Measurements from ENCODE around the gene VTI1A. TPM values are rescaled to one million over a fixed set of nuclear protein-coding genes. Genes with fewer than 3 reads are reported as not detected.
A peak's percentile ranks its signal among the peaks of the same experiment; 100 is the strongest.

The VTI1A gene
- total and polyA plus RNA-seq, 7 experiments from 2014 or later = 21.7 to 56.8 (median 40.8) TPM

- POLR2A ChIA-PET = interaction anchor here (0.7 to 0.9 kb wide), 2 partner anchors 25 to 288 kb away, joined by 3 to 4 read pairs; partner anchors contain the start of genes GPAM and VTI1A
- Histone ChIP-seq H3K27ac (ENCODE audit: low read depth, low read length) (no peak overlapping the region), H3K36me3 (ENCODE audit: control insufficient read depth in 2 of 3, insufficient read depth in 3 of 3, low read length in 3 of 3) (peaks cover 0 to 4% (median 0%) of the 10 kb centered on the region in 3 experiments), H3K9me3 (ENCODE audit: control insufficient read depth in 2 of 3, low read length in 3 of 3) (no peaks in the 10 kb centered on the region), H3K4me1 (ENCODE audit: control insufficient read depth in 2 of 2, insufficient read depth in 2 of 2, low read length in 2 of 2) (no peaks in the 10 kb centered on the region), H3K4me3 (ENCODE audit: low read length) (no peak overlapping the region), H3K27me3 (ENCODE audit: control insufficient read depth in 2 of 2, insufficient read depth in 2 of 2, low read length in 2 of 2) (no peaks in the 10 kb centered on the region)
- H3K4me1 Mint-ChIP-seq = peaks cover 4 to 27% (median 11%) of the 10 kb centered on the region in 7 donors
- H3K4me3 Mint-ChIP-seq = no peak overlapping the region
- peaks cover 0 to 14% (median 6%) of the 10 kb centered on the region in 5 donors for H3K36me3 Mint-ChIP-seq
- H3K27ac Mint-ChIP-seq = peak overlapping the region in 2 of 9 donors; percentile 3 to 56
- DNase-seq (peak in 6 of 9 donors; percentile 8 to 50 (median 34)), ATAC-seq (peak; percentile 82)
- H3K9me3 Mint-ChIP-seq = no peaks in the 10 kb centered on the region
- CTCF ChIA-PET = interaction anchor here (0.6 to 1.4 kb wide), 14 partner anchors 8 to 357 kb away, joined by 3 to 5 read pairs (median 3); partner anchors contain the start of gene GPAM
- H3K27me3 Mint-ChIP-seq = no peaks in the 10 kb centered on the region
- intact Hi-C loops (cut with micrococcal nuclease) = loop anchor here (2.0 to 10.0 kb wide), 8 partner anchors 25 to 1093 kb away; partner anchors contain the start of genes VTI1A (in 1 of the 2) and ZDHHC6 (in 1 of the 2)
These were observed 25.0 kb downstream of the VTI1A start for GRCh38 chr10:112471878-112472487.

GRCh38 chr10:112475575-112476218 lies 28.7 kb downstream of the VTI1A start:
- POLR2A ChIA-PET = no interaction called here
- no peak overlapping the region for H3K27ac ChIP-seq (ENCODE audit: low read depth, low read length)
- no peak overlapping the region for H3K27ac Mint-ChIP-seq
- H3K4me1 Mint-ChIP-seq = peaks cover 4 to 27% (median 14%) of the 10 kb centered on the region in 7 donors
- no peak overlapping the region for H3K4me3 Mint-ChIP-seq
- no peaks in the 10 kb centered on the region for H3K9me3 ChIP-seq (ENCODE audit: control insufficient read depth in 2 of 3, low read length in 3 of 3)
- H3K36me3 ChIP-seq (ENCODE audit: control insufficient read depth in 2 of 3, insufficient read depth in 3 of 3, low read length in 3 of 3) = no peaks in the 10 kb centered on the region
- no peak for ATAC-seq
- no peaks in the 10 kb centered on the region for H3K9me3 Mint-ChIP-seq
- H3K4me3 ChIP-seq (ENCODE audit: low read length) = no peak overlapping the region
- no peaks in the 10 kb centered on the region for H3K27me3 ChIP-seq (ENCODE audit: control insufficient read depth in 2 of 2, insufficient read depth in 2 of 2, low read length in 2 of 2)
- peak in 1 of 9 donors; percentile 5 for DNase-seq
- no peaks in the 10 kb centered on the region for H3K27me3 Mint-ChIP-seq
- intact Hi-C loops (cut with micrococcal nuclease) = loop anchor here (5.0 to 10.0 kb wide), 4 partner anchors 632 to 1089 kb away; no protein-coding TSS in a partner anchor
- no peaks in the 10 kb centered on the region for H3K4me1 ChIP-seq (ENCODE audit: control insufficient read depth in 2 of 2, insufficient read depth in 2 of 2, low read length in 2 of 2)
- CTCF ChIA-PET = interaction anchor here (0.6 to 2.1 kb wide), 8 partner anchors 13 to 912 kb away, joined by 3 to 7 read pairs (median 4); no protein-coding TSS in a partner anchor
- H3K36me3 Mint-ChIP-seq = peaks cover 0 to 6% (median 0%) of the 10 kb centered on the region in 5 donors

GRCh38 chr10:112481602-112482001 lies 34.6 kb downstream of the VTI1A start:
- Mint-ChIP-seq H3K9me3 (no peaks in the 10 kb centered on the region), H3K4me3 (no peak overlapping the region), H3K27me3 (no peaks in the 10 kb centered on the region), H3K4me1 (peaks cover 0 to 19% (median 8%) of the 10 kb centered on the region in 7 donors), H3K27ac (peak overlapping the region in 1 of 9 donors; percentile 5), H3K36me3 (peaks cover 0 to 14% (median 4%) of the 10 kb centered on the region in 5 donors)
- Histone ChIP-seq H3K27ac (ENCODE audit: low read depth, low read length) (no peak overlapping the region), H3K4me3 (ENCODE audit: low read length) (no peak overlapping the region), H3K4me1 (ENCODE audit: control insufficient read depth in 2 of 2, insufficient read depth in 2 of 2, low read length in 2 of 2) (no peaks in the 10 kb centered on the region), H3K27me3 (ENCODE audit: control insufficient read depth in 2 of 2, insufficient read depth in 2 of 2, low read length in 2 of 2) (no peaks in the 10 kb centered on the region), H3K36me3 (ENCODE audit: control insufficient read depth in 2 of 3, insufficient read depth in 3 of 3, low read length in 3 of 3) (no peaks in the 10 kb centered on the region), H3K9me3 (ENCODE audit: control insufficient read depth in 2 of 3, low read length in 3 of 3) (no peaks in the 10 kb centered on the region)
- intact Hi-C loops (cut with micrococcal nuclease) = no loop called here
- POLR2A ChIA-PET = no interaction called here
- CTCF ChIA-PET = no interaction called here
- ATAC-seq (no peak), DNase-seq (no peak)

GRCh38 chr10:112484399-112484798 lies 37.4 kb downstream of the VTI1A start:
- Mint-ChIP-seq H3K36me3 (peaks cover 0 to 27% (median 4%) of the 10 kb centered on the region in 5 donors), H3K4me1 (peaks cover 2 to 29% (median 10%) of the 10 kb centered on the region in 7 donors), H3K4me3 (no peak overlapping the region), H3K27ac (no peak overlapping the region), H3K9me3 (no peaks in the 10 kb centered on the region), H3K27me3 (no peaks in the 10 kb centered on the region)
- DNase-seq (no peak), ATAC-seq (no peak)
- Histone ChIP-seq H3K4me3 (ENCODE audit: low read length) (no peak overlapping the region), H3K9me3 (ENCODE audit: control insufficient read depth in 2 of 3, low read length in 3 of 3) (no peaks in the 10 kb centered on the region), H3K36me3 (ENCODE audit: control insufficient read depth in 2 of 3, insufficient read depth in 3 of 3, low read length in 3 of 3) (no peaks in the 10 kb centered on the region), H3K27ac (ENCODE audit: low read depth, low read length) (no peak overlapping the region), H3K27me3 (ENCODE audit: control insufficient read depth in 2 of 2, insufficient read depth in 2 of 2, low read length in 2 of 2) (no peaks in the 10 kb centered on the region), H3K4me1 (ENCODE audit: control insufficient read depth in 2 of 2, insufficient read depth in 2 of 2, low read length in 2 of 2) (no peaks in the 10 kb centered on the region)
- intact Hi-C loops (cut with micrococcal nuclease) = no loop called here
- ChIA-PET POLR2A (no interaction called here), CTCF (interaction anchor here (0.8 kb wide), 1 partner anchor 12 kb away, joined by 3 read pairs; no protein-coding TSS in a partner anchor)

GRCh38 chr10:112487964-112488363 lies 40.9 kb downstream of the VTI1A start:
- ATAC-seq (no peak), DNase-seq (no peak)
- intact Hi-C loops (cut with micrococcal nuclease) = no loop called here
- no peak overlapping the region for H3K27ac Mint-ChIP-seq
- Histone ChIP-seq H3K4me1 (ENCODE audit: control insufficient read depth in 2 of 2, insufficient read depth in 2 of 2, low read length in 2 of 2) (no peaks in the 10 kb centered on the region), H3K27me3 (ENCODE audit: control insufficient read depth in 2 of 2, insufficient read depth in 2 of 2, low read length in 2 of 2) (no peaks in the 10 kb centered on the region), H3K4me3 (ENCODE audit: low read length) (no peak overlapping the region), H3K27ac (ENCODE audit: low read depth, low read length) (no peak overlapping the region), H3K36me3 (ENCODE audit: control insufficient read depth in 2 of 3, insufficient read depth in 3 of 3, low read length in 3 of 3) (no peaks in the 10 kb centered on the region), H3K9me3 (ENCODE audit: control insufficient read depth in 2 of 3, low read length in 3 of 3) (no peaks in the 10 kb centered on the region)
- no peaks in the 10 kb centered on the region for H3K9me3 Mint-ChIP-seq
- peaks cover 4 to 26% (median 14%) of the 10 kb centered on the region in 7 donors for H3K4me1 Mint-ChIP-seq
- POLR2A ChIA-PET = interaction anchor here (0.6 kb wide), 1 partner anchor 9 kb away, joined by 3 read pairs; no protein-coding TSS in a partner anchor
- peaks cover 0 to 29% (median 4%) of the 10 kb centered on the region in 5 donors for H3K36me3 Mint-ChIP-seq
- no peak overlapping the region for H3K4me3 Mint-ChIP-seq
- no peaks in the 10 kb centered on the region for H3K27me3 Mint-ChIP-seq
- CTCF ChIA-PET = interaction anchor here (1.4 kb wide), 1 partner anchor 12 kb away, joined by 3 read pairs; no protein-coding TSS in a partner anchor

GRCh38 chr10:112490545-112490944 lies 43.5 kb downstream of the VTI1A start:
- no peaks in the 10 kb centered on the region for H3K9me3 Mint-ChIP-seq
- ATAC-seq = no peak
- POLR2A ChIA-PET = interaction anchor here (0.7 kb wide), 1 partner anchor 36 kb away, joined by 9 read pairs; no protein-coding TSS in a partner anchor
- Histone ChIP-seq H3K27ac (ENCODE audit: low read depth, low read length) (no peak overlapping the region), H3K9me3 (ENCODE audit: control insufficient read depth in 2 of 3, low read length in 3 of 3) (no peaks in the 10 kb centered on the region), H3K4me1 (ENCODE audit: control insufficient read depth in 2 of 2, insufficient read depth in 2 of 2, low read length in 2 of 2) (no peaks in the 10 kb centered on the region), H3K27me3 (ENCODE audit: control insufficient read depth in 2 of 2, insufficient read depth in 2 of 2, low read length in 2 of 2) (no peaks in the 10 kb centered on the region), H3K4me3 (ENCODE audit: low read length) (no peak overlapping the region), H3K36me3 (ENCODE audit: control insufficient read depth in 2 of 3, insufficient read depth in 3 of 3, low read length in 3 of 3) (no peaks in the 10 kb centered on the region)
- intact Hi-C loops (cut with micrococcal nuclease) = no loop called here
- CTCF ChIA-PET = interaction anchor here (0.6 kb wide), 1 partner anchor 930 kb away, joined by 3 read pairs; no protein-coding TSS in a partner anchor
- H3K36me3 Mint-ChIP-seq = peaks cover 0 to 21% (median 7%) of the 10 kb centered on the region in 5 donors
- no peak for DNase-seq
- H3K4me3 Mint-ChIP-seq = no peak overlapping the region
- peaks cover 4 to 29% (median 14%) of the 10 kb centered on the region in 7 donors for H3K4me1 Mint-ChIP-seq
- H3K27me3 Mint-ChIP-seq = no peaks in the 10 kb centered on the region
- H3K27ac Mint-ChIP-seq = no peak overlapping the region
